GM19099 (cell line): ENCODE results near the gene DPP10.

Source experiments
- POLR2A ChIP-seq: IDR thresholded peaks from 3 replicates; pipeline ENCODE4 v1.6.1; 2011; ENCODE audit warnings: low read depth; ENCODE audit not compliant: insufficient read length; ENCODE audit errors: extremely low read depth

DPP10 gene

DNA sequence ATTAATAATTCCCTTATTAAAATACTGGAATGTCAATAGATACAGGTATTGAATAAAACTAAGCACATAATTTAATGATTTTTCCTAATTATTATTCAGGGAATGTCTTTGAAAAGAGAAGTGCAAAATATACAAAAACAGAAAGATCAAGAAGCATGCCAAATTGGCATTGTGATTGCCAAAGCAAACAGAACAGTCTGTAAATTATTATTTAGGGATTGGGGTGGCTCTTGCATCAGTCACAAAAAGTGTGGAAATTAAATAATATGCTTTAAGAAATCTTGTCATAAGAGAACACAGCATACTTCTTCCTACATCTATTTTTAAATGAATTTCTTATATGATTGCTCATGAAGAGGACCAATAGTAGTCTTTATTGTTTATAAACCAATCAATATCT lies 1211.9 kb downstream of the DPP10 start:
- no peak for TF ChIP-seq POLR2A

DNA sequence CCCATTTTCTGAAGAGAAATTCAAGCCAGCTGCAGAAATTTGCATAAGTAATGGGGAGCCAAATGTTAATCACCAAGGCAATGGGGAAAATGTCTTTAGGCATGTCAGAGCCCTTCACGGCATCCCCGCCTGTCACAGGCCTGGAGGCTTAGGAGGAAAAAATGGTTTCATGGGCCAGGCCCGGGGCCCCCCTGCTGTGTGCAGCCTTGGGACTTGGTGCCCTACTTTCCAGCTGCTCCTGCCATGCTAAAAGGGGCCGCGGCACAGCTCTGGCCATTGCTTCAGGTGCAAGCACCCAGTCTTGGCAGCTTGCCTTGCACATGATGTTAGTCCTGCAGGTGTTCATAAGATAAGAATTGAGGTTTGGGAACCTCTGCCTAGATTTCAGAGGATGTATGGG lies 1235.7 kb downstream of the DPP10 start:
- TF ChIP-seq POLR2A = no peak

DNA sequence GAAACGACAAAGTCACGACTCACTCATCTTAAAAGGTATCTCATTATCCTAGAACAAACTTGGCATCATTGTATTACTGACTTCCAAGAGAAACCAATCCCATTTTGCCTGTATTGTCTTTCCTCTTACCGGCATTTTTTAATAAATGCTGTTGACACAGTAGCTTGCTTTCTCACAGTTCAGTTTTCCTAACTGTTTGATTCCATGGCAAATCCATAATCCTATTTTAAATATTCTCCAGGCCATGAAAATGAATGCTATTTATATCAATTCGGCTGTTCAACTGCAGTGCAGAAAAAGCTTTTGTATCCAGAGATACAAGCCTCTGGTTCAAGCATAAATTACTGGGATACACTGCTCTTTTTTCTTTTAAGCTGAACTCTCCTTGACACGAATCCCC lies 1241.9 kb downstream of the DPP10 start:
- TF ChIP-seq POLR2A = no peak

DNA sequence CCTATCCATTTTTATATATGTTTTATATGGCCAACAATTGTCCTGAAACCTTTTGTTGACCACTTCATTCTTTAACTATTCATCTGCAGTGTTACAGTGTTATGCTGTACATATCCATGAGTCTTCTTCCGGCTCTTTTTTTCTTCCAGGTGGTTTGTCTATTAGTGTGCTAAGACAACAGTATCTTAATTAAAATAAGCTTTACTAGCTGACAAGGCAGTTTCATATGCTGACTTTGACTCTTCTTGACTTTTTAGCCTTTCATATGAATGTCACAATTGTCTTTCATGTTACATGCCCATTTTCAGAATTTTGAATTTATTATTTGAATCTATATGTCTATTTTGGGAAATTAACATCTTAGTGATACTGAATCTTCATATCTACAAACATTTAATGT lies 1249.0 kb downstream of the DPP10 start:
- no peak for TF ChIP-seq POLR2A

DNA sequence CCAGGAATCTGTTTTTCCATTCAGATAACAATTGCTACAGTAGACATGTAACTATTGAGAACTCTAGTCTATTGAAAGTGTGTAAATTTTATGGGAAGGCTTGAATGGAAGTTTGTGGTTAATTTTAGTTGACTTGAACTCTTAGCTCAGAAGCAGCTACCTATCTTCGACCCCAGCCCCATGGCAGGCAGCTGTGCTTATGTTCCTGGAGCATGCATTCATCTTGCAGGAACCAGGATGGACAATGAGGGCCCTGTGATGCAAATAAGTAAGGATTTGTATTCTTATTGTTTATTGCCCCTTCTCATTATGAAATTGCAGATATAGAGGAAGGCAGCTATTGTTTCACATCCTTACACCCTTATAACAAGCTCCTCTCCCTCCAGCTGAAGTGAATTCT lies 1252.2 kb downstream of the DPP10 start:
- no peak for TF ChIP-seq POLR2A

DNA sequence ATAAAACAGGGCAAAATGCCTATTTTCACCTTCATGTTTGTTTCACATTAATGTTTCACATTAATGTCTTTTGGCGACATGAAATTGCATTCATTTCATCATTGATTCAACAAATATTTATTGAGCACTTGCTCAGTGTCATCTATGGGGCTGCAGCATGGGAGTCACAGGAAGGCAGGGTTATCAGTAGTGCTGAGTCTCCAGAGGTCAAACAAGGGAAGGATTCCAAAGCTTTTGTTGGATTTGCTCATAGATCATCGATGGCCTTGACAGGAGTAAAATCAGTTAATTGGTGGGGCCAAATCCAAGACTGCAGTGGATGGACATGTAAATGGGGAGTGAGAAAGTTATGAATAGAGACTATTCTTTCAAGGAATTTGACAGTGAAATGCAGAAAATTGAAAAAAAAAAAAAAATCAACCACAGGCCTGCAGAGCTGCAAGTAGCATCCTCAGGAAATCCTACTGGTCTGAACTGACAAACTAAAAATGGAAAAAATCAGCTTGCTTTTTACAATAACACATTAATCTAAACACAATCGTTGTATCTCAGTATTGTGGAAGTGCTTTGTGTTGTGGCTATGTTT lies 1290.8 kb downstream of the DPP10 start:
- TF ChIP-seq POLR2A = no peak

DNA sequence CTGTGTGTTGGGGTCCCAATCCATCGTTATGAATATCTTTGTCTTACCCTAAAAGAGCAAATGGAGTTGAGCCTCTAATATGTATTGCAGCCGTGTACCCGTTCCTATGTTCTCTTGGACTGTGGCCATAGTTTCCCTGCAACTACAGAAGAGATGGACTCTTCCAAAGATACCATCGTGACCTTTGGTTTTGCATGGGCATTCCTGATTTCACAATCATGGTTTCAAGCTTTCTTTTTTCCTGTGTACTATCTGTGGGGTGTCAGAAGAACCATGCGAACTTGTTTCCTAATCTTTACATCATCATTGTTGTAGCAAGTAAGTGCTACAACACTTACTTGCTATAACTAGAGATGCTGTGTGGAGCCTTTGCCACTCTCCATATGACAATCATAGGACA lies 1295.7 kb downstream of the DPP10 start:
- no peak for TF ChIP-seq POLR2A

DNA sequence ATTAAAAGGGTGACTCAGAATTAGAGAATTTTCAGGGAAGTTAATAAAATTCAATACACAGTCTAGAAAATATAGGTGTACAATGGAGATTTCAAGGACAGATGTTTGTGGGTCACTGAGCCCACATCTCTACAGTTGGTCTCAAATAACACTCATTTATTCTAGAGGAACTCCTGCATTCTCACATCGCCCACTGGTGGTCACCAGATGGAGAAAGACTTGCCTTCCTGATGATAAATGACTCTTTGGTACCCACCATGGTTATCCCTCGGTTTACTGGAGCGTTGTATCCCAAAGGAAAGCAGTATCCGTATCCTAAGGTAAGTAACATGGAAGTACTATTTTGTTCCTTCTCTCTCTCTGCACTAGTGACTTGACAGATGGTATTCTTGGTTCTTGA lies 1297.1 kb downstream of the DPP10 start:
- TF ChIP-seq POLR2A = no peak

DNA sequence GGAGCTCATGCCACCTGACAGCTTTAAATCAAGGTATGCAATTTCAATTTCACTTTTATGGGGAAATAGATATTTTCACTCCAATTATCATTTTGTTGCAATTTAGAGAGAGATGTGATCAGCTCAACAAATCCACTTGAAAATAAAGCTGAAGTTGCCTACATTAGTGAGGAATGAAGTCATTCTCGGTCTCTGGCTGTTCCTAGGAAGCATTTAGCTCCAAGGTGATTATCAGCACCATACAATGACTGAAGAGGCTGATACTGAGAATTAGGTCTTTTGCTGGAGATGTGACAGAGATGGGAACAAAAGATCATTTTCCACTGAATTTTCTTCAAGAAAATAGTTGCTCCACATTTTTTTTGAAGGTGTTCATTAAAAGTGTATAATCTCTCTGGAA lies 1303.7 kb downstream of the DPP10 start:
- no peak for TF ChIP-seq POLR2A

DNA sequence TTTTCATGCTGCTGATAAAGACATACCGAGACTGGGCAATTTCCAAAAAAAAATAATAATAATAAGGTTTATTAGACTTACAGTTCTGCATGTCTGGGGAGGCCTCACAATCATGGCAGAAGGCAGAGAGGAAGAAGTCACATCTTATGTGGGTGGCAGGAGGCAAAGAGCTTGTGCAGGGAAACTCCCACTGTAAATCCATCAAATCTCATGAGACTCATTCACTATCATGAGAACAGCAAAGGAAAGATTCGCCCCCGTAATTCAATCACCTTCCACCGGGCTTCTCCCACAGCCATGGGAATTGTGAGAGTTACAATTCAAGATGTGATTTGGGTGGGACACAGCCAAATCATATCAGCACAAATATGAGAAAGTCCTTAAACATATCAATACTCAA lies 1314.8 kb downstream of the DPP10 start:
- no peak for TF ChIP-seq POLR2A

DNA sequence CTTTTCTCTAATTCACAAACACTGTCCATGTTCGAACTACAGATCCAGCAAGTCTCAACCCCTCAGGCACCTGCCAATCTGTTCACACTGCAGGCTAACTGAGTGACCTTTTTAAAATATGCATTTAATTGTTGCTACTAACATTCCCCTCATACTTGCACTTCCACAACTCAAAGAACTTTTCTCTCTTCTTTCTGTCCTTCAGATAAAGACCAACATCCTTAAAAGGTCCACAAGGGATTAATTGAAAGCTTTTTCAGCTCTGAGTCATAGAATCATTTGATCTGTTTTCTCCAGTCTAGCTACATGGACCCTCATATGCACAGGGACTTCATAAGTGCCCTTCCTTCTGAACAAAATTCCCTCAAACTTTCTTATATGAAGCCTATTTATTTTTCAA lies 1321.2 kb downstream of the DPP10 start:
- TF ChIP-seq POLR2A = no peak

DNA sequence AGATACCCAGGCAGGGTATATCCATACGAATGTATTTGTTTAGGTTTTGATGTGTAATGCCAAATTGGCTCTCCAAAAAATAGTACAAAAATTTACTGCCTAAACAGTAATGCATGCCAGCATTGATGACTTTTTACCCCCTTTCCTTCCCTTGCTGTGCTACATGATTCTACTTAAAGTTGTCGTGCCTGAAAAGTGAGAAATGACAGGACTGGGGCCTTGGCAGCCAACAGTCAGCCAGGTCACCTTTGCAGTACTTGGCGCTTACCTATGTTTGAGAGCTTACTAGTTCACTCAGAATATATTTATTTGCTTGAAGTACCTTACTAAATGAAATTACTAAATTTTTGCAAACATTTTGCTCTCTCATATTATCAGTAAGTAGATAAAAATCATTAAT lies 1329.1 kb downstream of the DPP10 start:
- TF ChIP-seq POLR2A = no peak

DNA sequence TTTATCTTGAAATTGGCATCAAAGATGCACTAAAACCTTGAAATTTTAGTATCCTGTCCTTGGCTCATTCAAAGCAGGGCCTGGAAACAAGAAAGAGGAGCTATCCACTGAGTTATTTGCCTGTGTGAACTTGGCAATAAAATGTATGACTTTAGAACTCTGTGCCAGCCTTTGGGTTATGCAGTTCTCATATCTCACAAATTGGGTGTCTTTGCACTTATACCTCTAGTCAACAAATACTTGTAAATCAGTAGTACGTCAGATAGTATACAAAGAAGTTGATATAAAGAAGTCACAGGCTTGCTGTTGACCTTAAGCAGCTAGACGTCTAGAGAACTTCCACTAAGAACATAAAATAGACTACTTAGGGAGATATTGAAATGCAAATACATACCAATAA lies 1331.9 kb downstream of the DPP10 start:
- no peak for TF ChIP-seq POLR2A

DNA sequence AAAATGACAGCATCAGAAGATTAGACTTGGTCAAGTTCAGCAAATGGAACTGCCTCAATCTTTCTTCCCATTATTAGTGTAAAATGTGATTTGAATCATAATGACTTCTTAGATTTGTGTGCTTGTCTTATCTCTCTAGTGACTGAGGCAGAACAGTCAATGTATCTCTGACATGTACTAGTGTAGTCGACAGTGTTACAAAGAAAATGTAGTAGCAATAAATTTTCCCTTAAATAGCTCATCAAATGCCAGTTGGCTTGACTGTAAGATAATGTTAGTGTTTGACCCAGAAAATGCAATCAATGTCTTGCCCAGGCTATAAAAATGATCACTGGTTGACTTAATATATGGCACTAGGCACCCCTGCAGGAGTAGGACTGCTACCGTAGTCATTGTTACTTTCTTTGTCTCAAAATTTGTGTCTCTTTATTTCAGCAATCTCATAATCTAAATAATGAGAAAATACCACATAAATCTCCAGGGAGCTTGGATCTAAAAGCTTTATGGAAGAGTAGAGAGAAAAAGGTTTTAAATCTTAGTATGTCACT lies 1336.7 kb downstream of the DPP10 start:
- no peak for TF ChIP-seq POLR2A

DNA sequence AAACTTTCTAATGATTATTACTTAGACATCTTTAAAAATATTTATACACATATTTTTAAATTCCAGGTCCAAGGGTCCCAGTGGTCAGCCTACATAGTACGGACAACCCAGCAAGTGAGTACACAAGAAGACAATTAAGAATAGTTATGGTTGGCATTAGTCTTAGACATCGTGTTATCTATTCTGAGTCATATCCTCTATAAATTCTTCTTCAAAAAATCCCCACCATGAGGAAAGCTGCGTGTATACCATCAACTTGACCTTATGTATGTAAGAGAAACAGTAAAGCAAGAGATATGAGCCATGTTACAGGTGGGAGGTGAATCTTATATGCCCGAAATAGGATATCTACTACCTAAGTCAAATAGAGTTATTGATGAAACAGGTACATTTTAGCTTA lies 1339.8 kb downstream of the DPP10 start:
- TF ChIP-seq POLR2A = no peak

DNA sequence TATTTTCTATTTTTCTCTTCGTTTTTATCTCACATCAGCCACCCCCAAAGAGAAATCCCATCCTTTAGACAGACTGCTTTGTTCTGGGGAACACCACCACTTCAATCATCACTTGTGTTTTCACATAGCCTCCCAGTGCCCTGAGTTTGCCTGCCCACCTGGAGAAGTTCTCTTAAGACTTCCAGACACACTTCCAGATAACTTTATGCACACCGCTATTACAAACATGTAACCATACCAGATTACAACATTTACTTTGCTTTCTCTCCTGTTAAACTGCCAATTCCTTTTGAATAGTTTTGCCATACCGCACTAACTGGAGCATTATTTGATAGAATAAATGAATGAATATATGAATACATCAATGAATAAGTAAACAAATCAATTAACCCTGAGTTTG lies 1353.6 kb downstream of the DPP10 start:
- TF ChIP-seq POLR2A = no peak

DNA sequence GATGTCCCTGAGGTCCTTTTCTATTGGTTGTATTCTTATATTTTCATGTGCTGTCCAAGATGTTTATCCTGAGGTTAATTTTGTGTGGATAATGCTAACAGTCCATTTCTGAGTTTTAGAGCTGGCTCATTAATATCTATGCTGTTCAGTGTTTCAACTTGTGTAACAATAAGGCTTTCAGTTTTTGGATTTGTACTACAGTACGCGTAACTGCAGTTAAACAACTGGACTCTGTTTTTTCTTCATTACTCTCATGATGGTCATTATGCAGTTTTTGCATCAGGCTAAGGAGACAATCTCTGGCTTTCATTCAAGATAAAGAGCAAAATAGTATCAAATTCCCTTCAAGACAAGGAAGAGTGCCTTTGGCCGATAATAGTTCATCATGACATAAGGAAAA lies 1364.8 kb downstream of the DPP10 start:
- no peak for TF ChIP-seq POLR2A
